Activated CD8-positive, alpha-beta T cell treated with anti-CD3 and anti-CD28 coated beads for 36 hours (primary cell): ENCODE measurements around the gene TGM3. TPM values are rescaled to one million over a fixed set of nuclear protein-coding genes. Genes with fewer than 3 reads are reported as not detected.

ENCODE experiments used
- ATAC-seq: fragments of 200-7000 bp; cut with Tn5 transposase; one replicate; pipeline ENCODE4 v1.10.0; 2021; ENCODE audit warnings: mild to moderate bottlenecking, moderate library complexity
- CTCF ChIA-PET: fragments of 350-600 bp; sonication (Branson Sonifier 250); formaldehyde crosslinking; loops from one replicate; lab custom pipeline; 2021; ENCODE audit warnings: antibody characterized with exemption; lab: Charles Lee
- POLR2A ChIA-PET: fragments of 350-600 bp; sonication (Branson Sonifier 250); formaldehyde crosslinking; loops from one replicate; lab custom pipeline; 2021; ENCODE audit warnings: antibody characterized with exemption; lab: Charles Lee
- DNase-seq: peaks from one replicate; pipeline ENCODE4 v3.0.0-alpha.2; 2020
- H3K27ac Mint-ChIP-seq: one replicate; pipeline ENCODE4 v1.8.0; 2021; ENCODE audit warnings: mild to moderate bottlenecking, mixed read lengths
- H3K27me3 Mint-ChIP-seq: one replicate; pipeline ENCODE4 v1.8.0; 2021; ENCODE audit warnings: mixed read lengths
- H3K36me3 Mint-ChIP-seq: one replicate; pipeline ENCODE4 v1.8.0; 2021; ENCODE audit warnings: low read depth, mixed read lengths
- H3K4me1 Mint-ChIP-seq: one replicate; pipeline ENCODE4 v1.8.0; 2021; ENCODE audit warnings: low read depth, mixed read lengths
- H3K4me3 Mint-ChIP-seq: one replicate; pipeline ENCODE4 v1.8.0; 2021; ENCODE audit warnings: mild to moderate bottlenecking, moderate library complexity, mixed read lengths
- H3K9me3 Mint-ChIP-seq: one replicate; pipeline ENCODE4 v1.8.0; 2021; ENCODE audit warnings: mixed read lengths
- intact Hi-C: fragments of 100-400 bp; cut with micrococcal nuclease; formaldehyde crosslinking; loops from one replicate; pipeline ENCODE4 v1.10.0; 2022
- total RNA-seq, 2 experiments: library from RNA; stranded (reverse); gene quantifications; one replicate each; pipeline ENCODE4 v1.2.3, GENCODE V29; 2021
- TF ChIP-seq, protein P1 (sequence below): fragments of 200-600 bp; IDR thresholded peaks from one replicate; pipeline ENCODE4 v1.8.0; 2022; ENCODE audit warnings: antibody characterized with exemption, mild to moderate bottlenecking

TGM3 gene
- total RNA-seq, 2 experiments from 2014 or later = not detected

- H3K4me1 Mint-ChIP-seq = peaks cover 7% of the 10 kb centered on the region
- H3K27ac Mint-ChIP-seq = no peak overlapping the region
- no peaks in the 10 kb centered on the region for H3K36me3 Mint-ChIP-seq
- ChIA-PET CTCF (interaction anchor here (1.6 kb wide), 1 partner anchor 152 kb away, joined by 4 read pairs; no protein-coding TSS in a partner anchor), POLR2A (interaction anchor here (0.6 to 1.1 kb wide), 2 partner anchors 13 to 15 kb away, joined by 3 read pairs; no protein-coding TSS in a partner anchor)
- H3K4me3 Mint-ChIP-seq = no peak overlapping the region
- TF ChIP-seq, protein P1, sequence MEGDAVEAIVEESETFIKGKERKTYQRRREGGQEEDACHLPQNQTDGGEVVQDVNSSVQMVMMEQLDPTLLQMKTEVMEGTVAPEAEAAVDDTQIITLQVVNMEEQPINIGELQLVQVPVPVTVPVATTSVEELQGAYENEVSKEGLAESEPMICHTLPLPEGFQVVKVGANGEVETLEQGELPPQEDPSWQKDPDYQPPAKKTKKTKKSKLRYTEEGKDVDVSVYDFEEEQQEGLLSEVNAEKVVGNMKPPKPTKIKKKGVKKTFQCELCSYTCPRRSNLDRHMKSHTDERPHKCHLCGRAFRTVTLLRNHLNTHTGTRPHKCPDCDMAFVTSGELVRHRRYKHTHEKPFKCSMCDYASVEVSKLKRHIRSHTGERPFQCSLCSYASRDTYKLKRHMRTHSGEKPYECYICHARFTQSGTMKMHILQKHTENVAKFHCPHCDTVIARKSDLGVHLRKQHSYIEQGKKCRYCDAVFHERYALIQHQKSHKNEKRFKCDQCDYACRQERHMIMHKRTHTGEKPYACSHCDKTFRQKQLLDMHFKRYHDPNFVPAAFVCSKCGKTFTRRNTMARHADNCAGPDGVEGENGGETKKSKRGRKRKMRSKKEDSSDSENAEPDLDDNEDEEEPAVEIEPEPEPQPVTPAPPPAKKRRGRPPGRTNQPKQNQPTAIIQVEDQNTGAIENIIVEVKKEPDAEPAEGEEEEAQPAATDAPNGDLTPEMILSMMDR = no peak
- no peak for ATAC-seq
- intact Hi-C loops = no loop called here
- peaks cover 4% of the 10 kb centered on the region for H3K27me3 Mint-ChIP-seq
- DNase-seq = no peak
- no peaks in the 10 kb centered on the region for H3K9me3 Mint-ChIP-seq
These were observed 4.2 kb downstream of the TGM3 start for GRCh38 chr20:2300002-2300401.

DNA sequence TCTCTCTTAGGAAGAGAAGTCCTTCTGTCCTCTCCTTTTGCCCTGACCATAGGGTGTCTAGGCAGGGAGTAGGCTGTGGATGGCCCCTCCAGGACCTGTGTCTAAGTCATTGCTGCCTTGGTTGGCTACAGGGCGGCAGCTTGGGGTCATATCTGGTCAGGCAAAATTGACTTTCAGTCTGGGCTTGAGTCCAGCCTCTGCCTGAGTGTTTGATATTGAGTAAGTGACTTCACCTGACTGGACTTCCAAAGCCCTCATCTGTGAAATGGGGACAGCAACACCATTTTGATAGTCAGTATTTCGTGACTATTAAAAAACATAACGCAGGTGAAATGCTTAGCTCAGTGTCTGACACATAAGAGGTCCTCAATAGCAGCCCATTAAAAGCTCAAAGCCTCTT, 4.6 kb downstream of the TGM3 start:
- CTCF ChIA-PET = interaction anchor here (1.4 to 1.6 kb wide), 2 partner anchors 93 to 152 kb away, joined by 4 read pairs; no protein-coding TSS in a partner anchor

GRCh38 chr20:2301164-2301622, 5.4 kb downstream of the TGM3 start:
- ATAC-seq (no peak), DNase-seq (peak; percentile 3)
- H3K4me3 Mint-ChIP-seq = no peak overlapping the region
- intact Hi-C loops = no loop called here
- TF ChIP-seq, protein P1 = no peak
- H3K4me1 Mint-ChIP-seq = peaks cover 7% of the 10 kb centered on the region
- peaks cover 4% of the 10 kb centered on the region for H3K27me3 Mint-ChIP-seq
- no peaks in the 10 kb centered on the region for H3K9me3 Mint-ChIP-seq
- no peaks in the 10 kb centered on the region for H3K36me3 Mint-ChIP-seq
- no peak overlapping the region for H3K27ac Mint-ChIP-seq
- ChIA-PET POLR2A (no interaction called here), CTCF (interaction anchor here (1.4 to 1.6 kb wide), 2 partner anchors 93 to 151 kb away, joined by 4 read pairs; no protein-coding TSS in a partner anchor)

More for the DNA sequence above, 4.6 kb downstream of the TGM3 start:
- peaks cover 7% of the 10 kb centered on the region for H3K4me1 Mint-ChIP-seq
- intact Hi-C loops = no loop called here
- POLR2A ChIA-PET = interaction anchor here (0.6 kb wide), 1 partner anchor 14 kb away, joined by 3 read pairs; no protein-coding TSS in a partner anchor
- TF ChIP-seq, protein P1 = no peak
- no peak overlapping the region for H3K27ac Mint-ChIP-seq
- H3K27me3 Mint-ChIP-seq = peaks cover 4% of the 10 kb centered on the region
- no peaks in the 10 kb centered on the region for H3K36me3 Mint-ChIP-seq
- ATAC-seq (no peak), DNase-seq (no peak)
- H3K4me3 Mint-ChIP-seq = no peak overlapping the region
- no peaks in the 10 kb centered on the region for H3K9me3 Mint-ChIP-seq

- ATAC-seq (no peak), DNase-seq (no peak)
- Mint-ChIP-seq H3K4me1 (peaks cover 7% of the 10 kb centered on the region), H3K27ac (no peak overlapping the region), H3K9me3 (no peaks in the 10 kb centered on the region), H3K4me3 (no peak overlapping the region), H3K27me3 (peaks cover 4% of the 10 kb centered on the region), H3K36me3 (no peaks in the 10 kb centered on the region)
- intact Hi-C loops = no loop called here
- CTCF ChIA-PET = interaction anchor here (1.1 kb wide), 1 partner anchor 78 kb away, joined by 3 read pairs; no protein-coding TSS in a partner anchor
- POLR2A ChIA-PET = no interaction called here
- TF ChIP-seq, protein P1 = no peak
These were observed 6.7 kb downstream of the TGM3 start for GRCh38 chr20:2302384-2303060.

- TF ChIP-seq, protein P1 = no peak
- DNase-seq (no peak), ATAC-seq (no peak)
- CTCF ChIA-PET = no interaction called here
- Mint-ChIP-seq H3K9me3 (no peaks in the 10 kb centered on the region), H3K27ac (no peak overlapping the region), H3K4me3 (no peak overlapping the region), H3K27me3 (peaks cover 4% of the 10 kb centered on the region), H3K36me3 (no peaks in the 10 kb centered on the region), H3K4me1 (peaks cover 7% of the 10 kb centered on the region)
- POLR2A ChIA-PET = no interaction called here
- intact Hi-C loops = no loop called here
These were observed 7.9 kb downstream of the TGM3 start for GRCh38 chr20:2303673-2304072.
